GM19395 (cell line): ENCODE data around the gene BRWD1.

Experiments
- ATAC-seq: cut with Tn5 transposase; IDR thresholded peaks from one replicate; pipeline ENCODE4 v1.9.1; 2021; ENCODE audit warnings: mild to moderate bottlenecking, moderate library complexity; ENCODE audit not compliant: unreplicated experiment

The BRWD1 gene

GRCh38 chr21:39204134-39204533, 109.3 kb downstream of the BRWD1 start:
- ATAC-seq: no peak

- no peak for ATAC-seq
Measured at GRCh38 chr21:39198800-39199199, 114.6 kb downstream of the BRWD1 start.

GRCh38 chr21:39197448-39198233, 115.8 kb downstream of the BRWD1 start:
- ATAC-seq: no peak

- no peak for ATAC-seq
Measured at GRCh38 chr21:39196838-39197237, 116.6 kb downstream of the BRWD1 start.

GRCh38 chr21:39196310-39196709, 117.1 kb downstream of the BRWD1 start:
- no peak for ATAC-seq

- ATAC-seq: no peak
Measured at GRCh38 chr21:39193380-39193779, 120.1 kb downstream of the BRWD1 start.

- no peak for ATAC-seq
Measured at GRCh38 chr21:39189857-39190604, 123.4 kb downstream of the BRWD1 start.

GRCh38 chr21:39188521-39189139, 124.8 kb downstream of the BRWD1 start:
- ATAC-seq: no peak

- no peak for ATAC-seq
Measured at GRCh38 chr21:39187141-39187540, 126.3 kb downstream of the BRWD1 start.

- ATAC-seq: no peak
Measured at GRCh38 chr21:39186676-39187075, 126.8 kb downstream of the BRWD1 start.

- ATAC-seq: no peak
Measured at GRCh38 chr21:39185157-39185556, 128.3 kb downstream of the BRWD1 start.

GRCh38 chr21:39184050-39184980, 129.1 kb downstream of the BRWD1 start:
- no peak for ATAC-seq

- peak; percentile 85 for ATAC-seq
Measured at GRCh38 chr21:39183272-39184049, 130.0 kb downstream of the BRWD1 start, which contains the start of gene PSMG1. Gene PSMG1, minus strand, starts transcription at chr21:39183451. Its CDS starts 66 bp downstream, at chr21:39183385.

- peak; percentile 33 for ATAC-seq
Measured at GRCh38 chr21:39182484-39183271, 130.8 kb downstream of the BRWD1 start.

GRCh38 chr21:39182016-39182415, 131.4 kb downstream of the BRWD1 start:
- no peak for ATAC-seq

GRCh38 chr21:39181205-39181818, 132.1 kb downstream of the BRWD1 start:
- no peak for ATAC-seq

GRCh38 chr21:39180429-39181019, 132.9 kb downstream of the BRWD1 start:
- ATAC-seq: no peak

GRCh38 chr21:39178421-39178820, 135.0 kb downstream of the BRWD1 start:
- no peak for ATAC-seq
